GM10266 (cell line): Measurements from ENCODE around the gene DLD.
"Not testable (repeated sequence)": the region's sequence is repeated elsewhere in the genome, so short reads cannot be mapped to it uniquely, and the experiment has no call there.

Source experiments
- DNase-seq: peaks from one replicate; pipeline ENCODE4 v3.0.0; 2012; ENCODE audit errors: extremely low spot score
- CTCF ChIP-seq: IDR thresholded peaks from 2 replicates; pipeline ENCODE4 v1.5.1; 2012; ENCODE audit warnings: mild to moderate bottlenecking, low read depth; ENCODE audit not compliant: control insufficient read depth, insufficient read depth; ENCODE audit errors: missing control alignments

DLD gene

GRCh38 chr7:107876916-107877315 is 14.1 kb upstream of the DLD start:
- DNase-seq: no peak
- no peak for TF ChIP-seq CTCF

GRCh38 chr7:107877731-107878382 is 13.1 kb upstream of the DLD start:
- no peak for TF ChIP-seq CTCF
- no peak for DNase-seq

- no peak for TF ChIP-seq CTCF
- no peak for DNase-seq
Observed at GRCh38 chr7:107878636-107879035, 12.3 kb upstream of the DLD start.

GRCh38 chr7:107879400-107880035 is 11.5 kb upstream of the DLD start:
- peak; percentile 44 for DNase-seq
- TF ChIP-seq CTCF: peak; percentile 72

GRCh38 chr7:107882766-107883165 is 8.2 kb upstream of the DLD start:
- TF ChIP-seq CTCF: no peak
- no peak for DNase-seq

GRCh38 chr7:107884066-107884818 is 6.7 kb upstream of the DLD start:
- TF ChIP-seq CTCF: no peak

GRCh38 chr7:107887827-107888226 is 3.2 kb upstream of the DLD start:
- DNase-seq: not testable (repeated sequence)

More at GRCh38 chr7:107884066-107884818, 6.7 kb upstream of the DLD start:
- no peak for DNase-seq
